Esophagus mucosa (tissue), 1 donor: ENCODE measurements around the gene TMEM255B. TPM values are rescaled to one million over a fixed set of nuclear protein-coding genes. Genes with fewer than 3 reads are reported as not detected.
"Not testable (repeated sequence)": the region's sequence is repeated elsewhere in the genome, so short reads cannot be mapped to it uniquely, and the experiment has no call there.

Experiments
- ATAC-seq: fragments of 200-7000 bp; cut with Tn5 transposase; one replicate; pipeline ENCODE4 v1.9.1; 2020
- total RNA-seq: library from RNA; stranded (reverse); gene quantifications from one replicate; pipeline ENCODE4 v1.2.4, GENCODE V29; 2023
- donor health status: DM: yes; HTN: yes; CAD: no.

TMEM255B gene
- total RNA-seq, 1 donor from 2014 or later: 1.8 TPM

DNA sequence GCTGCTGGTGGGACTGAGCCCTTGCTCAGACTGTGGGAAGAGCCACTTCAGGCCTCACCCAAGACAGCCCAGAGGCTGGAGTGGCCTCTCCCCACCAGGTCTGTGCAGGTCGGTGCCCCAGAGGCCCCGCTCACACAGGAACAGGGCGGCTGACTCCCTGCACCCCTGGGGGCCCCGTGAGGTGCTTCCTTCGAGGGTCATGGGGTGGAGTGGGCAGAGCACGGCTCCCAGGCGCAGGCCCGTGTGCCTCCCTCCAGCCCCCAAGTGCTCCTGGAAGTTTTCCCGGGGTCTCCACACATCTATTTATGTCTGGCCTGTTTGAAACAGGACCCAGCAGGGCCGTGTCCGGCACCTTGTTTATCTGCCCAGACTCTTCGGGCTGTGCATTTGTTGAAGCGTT is 9.5 kb upstream of the TMEM255B start:
- ATAC-seq: no peak

DNA sequence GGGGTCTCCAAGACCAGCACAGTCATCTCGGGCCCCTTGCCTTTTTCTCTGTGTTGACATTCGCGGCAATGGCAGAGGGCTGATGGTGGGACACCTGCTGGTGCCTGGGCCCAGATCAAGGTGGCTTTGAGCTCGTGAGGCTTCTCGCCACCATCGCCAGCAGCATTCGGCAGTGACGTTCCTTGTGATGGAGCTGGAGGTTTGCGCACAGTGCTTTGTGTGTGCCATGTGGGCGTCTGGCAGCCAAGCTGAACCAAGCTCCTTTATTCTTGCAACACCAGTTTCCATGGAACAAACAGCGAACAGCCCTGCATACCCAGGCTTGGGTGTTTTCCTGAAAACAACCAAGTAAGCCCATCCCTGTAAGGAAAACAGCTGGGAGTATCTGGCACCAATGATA is 9.1 kb upstream of the TMEM255B start:
- no peak for ATAC-seq

DNA sequence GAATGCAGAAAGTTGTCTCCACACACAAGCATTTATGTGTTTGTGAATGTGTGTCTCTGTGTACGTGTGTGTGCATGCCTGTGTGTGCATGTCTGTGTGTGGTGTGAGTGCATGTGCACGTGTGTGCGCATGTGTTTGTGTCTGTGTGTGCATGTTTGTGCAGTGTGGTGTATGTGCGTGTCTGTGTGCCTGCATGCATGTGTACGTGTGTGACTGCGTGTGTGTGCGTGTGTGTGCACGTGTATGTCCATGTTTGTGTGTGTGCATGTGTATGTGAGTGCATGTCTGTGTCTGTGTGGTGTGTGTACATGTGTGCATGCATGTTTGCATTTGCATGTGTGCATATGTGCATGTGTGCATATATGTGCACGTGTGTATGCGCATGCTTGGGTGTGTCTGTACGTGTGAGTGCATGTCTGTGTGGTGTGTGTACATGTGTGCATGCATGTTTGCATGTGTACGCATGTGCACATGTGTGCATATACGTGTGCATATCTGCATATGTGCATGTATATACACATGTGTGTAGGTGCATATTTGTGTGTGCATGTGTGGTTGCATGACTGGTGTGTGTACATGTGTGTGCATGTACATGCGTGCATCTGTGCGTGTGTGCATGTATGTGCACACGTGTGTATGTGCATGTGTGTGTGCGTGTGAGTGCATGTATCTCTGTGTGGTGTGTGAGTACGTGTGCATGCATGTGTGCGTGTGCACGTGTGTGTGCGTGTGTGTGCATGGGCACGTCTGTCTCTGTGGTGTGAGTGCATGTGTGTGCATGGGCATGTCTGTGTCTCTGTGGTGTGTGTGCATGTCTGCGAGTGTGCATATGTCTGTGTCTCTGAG is 8.2 kb upstream of the TMEM255B start:
- ATAC-seq: no peak

DNA sequence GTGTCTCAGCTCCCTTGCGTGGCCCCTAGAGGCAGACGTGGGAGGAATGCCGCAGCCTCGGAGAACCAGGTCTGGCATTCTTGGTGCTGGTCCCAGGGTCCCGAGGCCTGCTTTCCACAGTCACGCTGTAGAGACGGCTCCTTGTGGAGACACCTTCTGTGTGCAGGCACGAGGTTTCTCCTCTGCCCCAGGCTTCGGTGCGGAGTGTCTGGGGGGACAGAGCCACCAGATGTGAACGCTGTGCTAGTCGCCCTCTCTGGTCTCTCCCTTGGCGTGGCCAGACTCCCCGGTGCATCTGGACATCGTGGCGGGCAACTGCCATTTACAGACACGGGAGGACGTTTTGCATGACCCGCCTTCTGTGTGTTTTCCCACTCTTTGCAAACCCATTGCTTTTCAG is 7.5 kb upstream of the TMEM255B start:
- no peak for ATAC-seq

DNA sequence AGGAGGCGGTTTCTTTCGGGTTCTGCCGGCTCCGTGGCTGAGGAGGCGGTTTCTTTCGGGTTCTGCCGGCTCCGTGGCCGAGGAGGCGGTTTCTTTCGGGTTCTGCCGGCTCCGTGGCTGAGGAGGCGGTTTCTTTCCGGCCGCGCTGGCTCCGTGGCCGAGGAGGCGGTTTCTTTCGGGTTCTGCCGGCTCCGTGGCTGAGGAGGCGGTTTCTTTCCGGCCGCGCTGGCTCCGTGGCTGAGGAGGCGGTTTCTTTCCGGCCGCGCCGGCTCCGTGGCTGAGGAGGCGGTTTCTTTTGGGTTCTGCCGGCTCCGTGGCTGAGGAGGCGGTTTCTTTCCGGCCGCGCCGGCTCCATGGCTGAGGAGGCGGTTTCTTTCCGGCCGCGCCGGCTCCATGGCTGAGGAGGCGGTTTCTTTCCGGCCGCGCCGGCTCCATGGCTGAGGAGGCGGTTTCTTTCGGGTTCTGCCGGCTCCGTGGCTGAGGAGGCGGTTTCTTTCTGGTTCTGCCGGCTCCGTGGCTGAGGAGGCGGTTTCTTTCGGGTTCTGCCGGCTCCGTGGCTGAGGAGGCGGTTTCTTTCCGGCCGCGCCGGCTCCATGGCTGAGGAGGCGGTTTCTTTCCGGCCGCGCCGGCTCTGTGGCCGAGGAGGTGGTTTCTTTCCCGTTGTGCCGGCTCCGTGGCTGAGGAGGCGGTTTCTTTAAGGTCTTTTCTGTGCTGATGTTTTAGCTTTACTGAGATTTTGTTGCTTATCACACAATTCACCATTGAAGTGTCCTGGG is 6.6 kb upstream of the TMEM255B start:
- ATAC-seq: not testable (repeated sequence)

DNA sequence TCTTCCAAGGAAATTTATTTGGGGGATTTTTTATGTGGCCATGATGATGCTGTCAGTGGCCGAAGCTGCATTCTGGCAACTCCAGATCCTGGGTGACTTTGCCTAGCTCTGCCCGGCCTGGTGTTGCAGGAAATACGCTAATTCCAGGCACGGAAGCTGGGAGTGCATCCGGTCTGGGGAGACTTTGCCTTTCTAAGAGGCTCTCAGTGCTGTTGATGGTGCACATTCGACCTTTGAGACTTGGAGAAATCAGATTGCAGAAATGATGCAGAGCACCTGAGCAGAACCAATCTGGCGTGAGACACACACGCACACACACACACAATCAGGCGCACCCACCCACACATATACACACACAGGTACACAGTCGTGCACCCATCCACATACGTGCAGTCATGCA is 5.9 kb upstream of the TMEM255B start:
- ATAC-seq: no peak

DNA sequence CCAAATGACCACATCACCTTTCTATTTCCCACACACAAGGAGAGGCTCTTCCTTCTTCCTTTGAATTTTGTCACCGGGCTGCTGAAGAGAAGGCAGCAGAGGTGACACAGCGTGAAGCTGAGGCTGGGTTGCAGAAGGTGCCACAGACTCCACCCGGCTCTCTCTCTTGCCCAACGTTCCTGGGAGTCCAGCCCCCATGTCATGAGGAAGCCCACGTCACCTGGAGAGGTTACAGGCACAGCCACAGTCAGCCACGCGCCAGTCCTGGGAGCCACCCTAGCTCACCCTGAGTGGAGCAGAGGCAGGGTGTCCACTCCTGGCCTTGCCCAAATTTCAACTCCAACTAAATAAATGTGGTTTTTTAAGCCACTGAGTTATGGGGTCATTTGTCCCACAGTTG is 4.8 kb upstream of the TMEM255B start:
- no peak for ATAC-seq

DNA sequence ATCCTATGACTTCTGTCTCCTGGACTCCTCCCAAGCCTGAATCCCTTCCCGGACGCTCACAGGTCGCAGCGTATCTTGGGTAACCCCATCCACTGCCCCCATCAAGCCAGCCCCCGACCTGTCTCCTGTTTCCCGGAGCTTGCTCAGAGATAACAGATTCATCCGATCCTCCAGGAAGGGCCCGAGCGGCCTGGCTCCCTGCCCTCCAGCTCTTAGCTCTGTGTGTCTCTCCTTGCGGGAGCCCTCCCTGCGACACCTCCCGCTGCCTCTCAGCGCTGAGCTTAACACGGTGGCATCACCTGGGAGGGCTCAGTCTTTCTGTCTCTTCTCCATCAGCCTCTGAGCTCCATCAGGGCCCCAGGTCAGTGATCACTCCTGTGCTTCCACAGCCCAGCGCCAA is 4.3 kb upstream of the TMEM255B start:
- no peak for ATAC-seq

DNA sequence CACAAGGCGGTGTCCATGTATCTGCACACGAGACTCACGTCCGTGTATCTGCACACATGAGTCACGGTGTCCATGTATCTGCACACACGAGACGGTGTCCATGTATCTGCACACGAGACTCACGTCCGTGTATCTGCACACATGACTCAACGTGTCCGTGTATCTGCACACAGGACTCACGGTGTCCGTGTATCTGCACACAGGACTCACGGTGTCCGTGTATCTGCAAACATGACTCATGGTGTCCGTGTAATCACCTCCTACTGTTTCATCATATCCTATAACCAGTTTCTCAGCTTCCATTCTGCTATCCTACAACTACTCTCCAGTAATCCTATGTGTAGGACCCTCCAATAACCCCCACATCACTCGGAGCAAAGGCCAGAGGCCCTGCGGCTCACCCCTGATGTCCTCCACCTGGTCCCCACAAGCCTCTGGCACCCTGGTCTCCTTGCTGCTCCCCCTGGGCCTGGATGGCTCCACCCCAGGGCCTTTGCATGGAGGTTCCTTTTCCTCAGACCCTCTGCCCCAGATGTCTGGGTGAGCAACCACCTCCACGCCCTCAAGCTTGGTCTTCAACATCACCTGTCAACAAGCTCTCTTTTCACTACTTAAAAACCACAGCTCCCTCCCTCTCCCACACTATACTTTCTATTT is 2.5 kb upstream of the TMEM255B start:
- ATAC-seq: peak; percentile 38

DNA sequence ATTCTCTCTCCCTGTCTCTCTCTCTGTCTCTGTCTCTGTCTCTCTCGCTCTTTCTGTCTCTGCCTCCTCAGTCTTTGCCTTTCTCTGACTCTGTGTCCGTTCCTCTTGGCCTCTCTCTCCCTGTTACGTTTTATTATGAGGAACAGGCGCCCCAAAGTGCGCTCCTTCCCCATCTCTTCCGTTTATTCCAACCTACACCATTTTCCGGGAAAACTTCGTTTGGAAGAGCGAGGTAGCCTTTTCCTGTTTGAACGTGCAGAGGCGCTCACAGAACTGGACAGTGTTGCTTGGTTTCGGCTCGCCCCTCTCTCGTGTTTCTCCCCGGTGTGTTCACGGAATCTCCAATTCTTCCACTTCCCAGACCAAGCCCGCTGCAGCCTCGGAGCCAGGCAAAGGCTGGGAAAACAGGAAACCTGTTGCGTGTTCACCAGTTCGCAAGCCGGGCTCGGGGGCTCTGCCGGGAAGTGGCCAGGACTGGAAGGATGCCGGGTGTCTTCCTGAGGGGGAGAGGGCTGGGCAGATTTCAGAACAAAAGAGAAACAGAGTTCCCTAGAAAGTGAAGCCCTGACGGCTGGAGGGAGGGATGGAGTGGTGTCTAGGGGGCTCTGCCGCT is 605 bp downstream of the TMEM255B start:
- ATAC-seq: no peak

DNA sequence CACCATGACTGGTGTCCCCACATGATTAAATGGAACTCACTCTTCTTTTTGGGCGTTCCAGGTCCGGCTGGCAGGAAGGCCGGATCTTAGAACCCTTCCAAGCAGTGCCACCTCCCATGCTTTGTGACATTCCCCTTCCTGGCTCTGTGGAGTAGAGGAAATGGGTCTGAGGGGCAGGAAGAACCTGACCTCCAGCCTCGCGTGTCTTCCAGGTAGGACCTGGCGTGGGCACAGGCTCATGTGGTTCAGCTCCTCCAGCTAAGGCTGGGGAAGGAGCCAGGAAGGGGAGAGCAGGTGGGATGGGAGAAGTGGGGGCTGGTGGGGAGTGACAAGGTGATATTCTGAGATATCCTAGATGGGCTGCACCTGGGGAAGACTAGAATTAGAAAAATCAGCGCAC is 2.1 kb downstream of the TMEM255B start:
- ATAC-seq: no peak

DNA sequence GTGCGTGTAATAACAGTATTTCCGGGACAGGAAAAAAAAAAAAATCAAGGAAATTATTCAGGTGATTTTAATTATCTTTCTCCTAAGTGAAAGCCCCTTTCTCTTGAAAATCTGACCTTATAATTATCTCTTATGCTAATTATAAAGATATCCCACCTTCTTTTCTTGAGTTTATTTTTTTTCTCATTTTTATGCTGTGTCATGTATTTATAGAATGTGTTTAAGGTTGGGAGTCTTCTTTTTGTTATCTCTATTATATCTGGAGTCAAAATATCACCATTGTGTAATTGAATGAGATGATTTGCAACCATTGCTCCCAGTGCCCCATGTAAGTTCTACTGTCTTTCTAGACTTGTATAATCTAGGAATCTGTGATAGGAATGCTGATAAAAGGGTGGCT is 3.0 kb downstream of the TMEM255B start:
- no peak for ATAC-seq

DNA sequence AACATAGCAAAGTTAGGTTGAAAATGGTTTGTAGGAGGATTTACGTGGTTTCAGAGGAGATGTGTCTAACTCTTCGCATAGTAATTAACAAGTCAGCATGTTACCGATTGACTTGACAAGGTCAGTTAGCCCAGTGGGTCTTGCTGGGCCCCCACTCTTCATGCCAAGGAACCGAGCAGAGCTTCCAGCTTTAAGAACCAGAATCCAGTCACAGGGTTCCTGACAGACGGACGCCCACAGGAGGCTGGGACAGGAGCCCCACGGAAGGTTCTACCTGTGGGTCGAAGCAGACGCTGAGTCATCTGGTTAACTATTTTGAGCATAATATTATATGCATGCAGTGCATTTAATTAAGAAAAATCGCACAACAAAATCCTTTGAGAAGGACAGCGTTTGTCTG is 3.5 kb downstream of the TMEM255B start:
- ATAC-seq: no peak

DNA sequence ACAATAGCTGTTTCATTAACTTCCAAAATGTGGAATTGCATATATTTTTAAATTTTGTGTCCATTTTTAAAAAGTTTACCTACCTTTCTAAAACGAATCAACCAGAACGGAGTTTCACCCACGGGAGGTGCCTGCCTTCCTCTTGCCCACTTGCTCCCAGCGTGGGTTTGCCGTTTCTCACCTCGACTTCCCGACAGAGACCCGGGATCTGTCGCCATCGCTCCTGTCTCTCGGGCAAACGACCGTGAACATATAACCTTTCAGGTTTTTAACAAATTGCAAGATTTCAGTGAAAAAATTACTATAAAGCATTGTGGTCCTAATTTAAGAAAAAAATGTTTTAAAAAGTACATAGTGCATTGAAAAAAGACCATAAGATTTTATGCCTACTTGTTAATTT is 4.2 kb downstream of the TMEM255B start:
- no peak for ATAC-seq

DNA sequence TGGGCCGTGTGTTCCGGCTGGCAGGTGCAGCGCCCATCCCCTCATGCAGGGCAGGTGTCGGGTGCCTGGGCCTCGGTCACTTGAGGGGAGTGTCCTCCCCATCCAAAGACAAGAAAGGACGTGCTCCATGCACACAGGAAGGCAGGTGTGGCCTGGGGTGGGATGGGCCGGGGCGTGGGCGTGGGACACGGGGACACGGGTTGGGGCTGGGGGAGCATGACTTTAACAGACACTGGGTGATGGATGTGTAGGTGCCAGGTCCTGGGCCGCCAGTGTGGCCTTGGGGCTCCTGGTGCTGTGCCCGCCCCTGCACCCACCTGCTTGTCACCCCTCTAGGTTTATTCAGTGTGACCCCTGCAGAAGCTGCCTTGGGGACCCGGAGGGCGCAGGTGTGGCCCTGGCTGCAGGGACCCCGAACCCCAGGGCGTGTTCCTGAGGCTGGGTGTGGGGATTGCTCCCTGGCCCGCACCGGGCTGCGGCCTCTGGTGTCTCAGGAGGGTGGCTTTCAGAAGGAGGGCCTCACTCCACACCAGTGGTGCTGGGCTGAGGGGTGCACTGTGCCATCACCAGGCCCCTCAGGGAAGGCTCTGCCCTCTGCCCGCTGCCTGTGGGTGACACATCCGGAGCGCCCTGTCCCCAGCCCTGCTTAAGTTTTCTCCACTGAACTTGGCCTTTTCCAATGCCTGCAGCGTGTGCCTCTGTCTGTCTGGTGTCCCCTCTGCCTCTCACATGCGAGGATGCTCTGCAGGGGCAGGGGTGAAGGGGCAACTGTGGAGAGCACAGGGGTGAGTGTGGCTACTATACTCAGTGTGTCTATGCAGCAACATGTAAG is 5.2 kb downstream of the TMEM255B start:
- peak; percentile 11 for ATAC-seq

DNA sequence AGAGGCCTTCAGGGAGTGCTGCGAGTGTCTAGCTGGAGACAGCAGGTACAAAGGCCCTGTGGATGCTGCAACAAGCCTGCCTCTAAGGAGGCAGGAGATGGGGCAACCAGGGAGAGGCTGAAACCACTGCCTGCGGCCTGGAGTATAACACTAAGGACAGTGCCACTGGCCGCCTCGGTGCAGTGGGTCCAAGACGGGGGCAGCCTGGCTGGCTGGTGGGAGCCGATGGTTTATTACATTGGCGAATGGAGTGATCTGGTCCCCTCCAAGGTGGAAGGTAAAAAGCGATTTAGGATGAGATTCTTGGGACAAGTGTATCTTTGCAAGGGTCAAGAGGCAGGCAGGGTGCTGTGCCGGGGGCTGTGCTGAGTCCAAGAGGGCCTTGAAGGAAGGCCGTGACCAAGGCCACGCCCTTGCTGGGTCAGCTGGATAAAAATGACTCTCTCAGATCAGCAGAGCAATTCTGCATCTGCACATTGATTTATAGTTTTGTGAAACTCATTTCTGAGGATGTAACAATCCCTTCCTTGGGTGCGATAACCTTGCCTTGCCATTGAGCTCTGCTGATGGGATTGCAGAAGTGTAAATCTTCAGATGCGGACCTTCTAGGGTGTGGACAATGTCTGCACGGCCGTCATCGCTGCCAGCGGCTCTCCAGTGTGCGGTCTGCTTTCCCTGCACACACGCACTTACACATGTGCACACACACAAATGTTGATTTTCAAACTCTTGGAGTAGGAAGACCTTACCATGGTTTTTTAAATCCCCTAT is 6.0 kb downstream of the TMEM255B start:
- no peak for ATAC-seq

DNA sequence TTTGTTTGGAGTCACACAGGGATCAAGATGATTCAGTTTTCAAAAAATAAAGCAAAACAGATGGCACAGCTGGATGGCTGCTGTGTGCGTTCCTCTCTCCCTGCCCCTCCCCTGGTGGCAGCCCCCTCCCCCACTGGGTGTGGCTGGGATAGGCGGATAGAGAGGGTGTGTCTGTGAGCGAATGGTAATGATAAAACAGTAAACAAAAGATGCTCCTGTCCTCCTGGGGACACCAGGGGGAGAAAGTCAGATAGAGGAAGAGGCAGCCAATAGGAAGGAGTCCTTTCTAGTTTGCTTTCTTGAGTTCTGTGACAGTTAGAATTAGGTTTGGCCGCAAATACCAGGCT is 6.5 kb downstream of the TMEM255B start:
- ATAC-seq: no peak

DNA sequence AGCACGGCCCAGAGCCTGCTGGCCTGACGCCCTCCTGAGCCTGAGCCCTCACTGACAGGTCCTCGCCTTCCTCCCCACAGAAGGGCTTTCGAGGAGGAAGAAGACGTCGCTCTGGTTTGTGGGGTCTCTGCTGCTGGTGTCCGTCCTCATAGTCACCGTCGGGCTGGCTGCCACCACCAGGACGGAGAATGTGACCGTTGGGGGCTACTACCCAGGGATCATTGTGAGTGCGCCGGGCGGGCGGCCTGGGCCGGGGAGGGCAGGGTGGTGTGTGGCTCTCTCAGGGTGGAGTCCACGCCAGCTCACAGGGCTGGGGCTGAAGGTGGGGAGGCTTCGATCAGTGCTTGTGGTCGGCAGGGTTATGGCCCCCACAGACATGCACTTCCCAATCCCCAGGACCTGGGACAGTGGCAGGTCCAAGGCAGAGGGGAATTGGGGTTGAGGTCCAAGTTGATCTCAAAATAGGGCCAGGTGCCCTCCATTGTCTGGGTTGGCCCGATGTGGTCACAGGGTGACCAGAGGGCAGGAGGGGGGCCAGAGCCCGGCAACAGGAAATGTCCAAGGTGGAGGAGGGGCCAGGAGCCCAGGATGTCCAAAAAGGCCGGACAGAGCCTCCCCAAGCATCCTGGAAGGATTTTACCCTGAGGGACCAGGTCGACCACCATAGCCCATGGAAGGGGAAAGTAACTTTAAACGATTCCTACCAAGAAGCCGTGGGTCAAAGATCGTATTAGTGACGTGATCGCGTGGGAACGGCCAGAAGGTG is 7.2 kb downstream of the TMEM255B start:
- no peak for ATAC-seq

DNA sequence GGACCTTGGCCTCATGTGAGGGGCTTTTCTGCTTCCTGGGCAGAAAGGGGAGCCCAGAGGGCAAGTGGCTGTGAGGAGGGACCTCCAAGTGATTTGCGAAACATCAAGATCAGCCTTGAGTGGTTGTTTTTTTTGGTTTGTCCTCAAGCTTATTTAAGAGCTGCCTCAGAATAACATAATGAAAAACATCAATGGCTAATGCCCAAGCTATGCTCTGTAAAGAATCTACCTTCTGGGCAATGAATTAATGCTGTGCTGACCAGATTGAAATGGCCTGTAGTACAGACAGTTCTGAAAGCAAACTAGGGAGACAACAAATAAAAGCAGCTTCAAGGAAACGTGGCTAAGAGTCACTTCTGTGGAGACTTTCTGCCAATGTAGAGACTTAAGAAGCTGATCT is 8.3 kb downstream of the TMEM255B start:
- no peak for ATAC-seq

DNA sequence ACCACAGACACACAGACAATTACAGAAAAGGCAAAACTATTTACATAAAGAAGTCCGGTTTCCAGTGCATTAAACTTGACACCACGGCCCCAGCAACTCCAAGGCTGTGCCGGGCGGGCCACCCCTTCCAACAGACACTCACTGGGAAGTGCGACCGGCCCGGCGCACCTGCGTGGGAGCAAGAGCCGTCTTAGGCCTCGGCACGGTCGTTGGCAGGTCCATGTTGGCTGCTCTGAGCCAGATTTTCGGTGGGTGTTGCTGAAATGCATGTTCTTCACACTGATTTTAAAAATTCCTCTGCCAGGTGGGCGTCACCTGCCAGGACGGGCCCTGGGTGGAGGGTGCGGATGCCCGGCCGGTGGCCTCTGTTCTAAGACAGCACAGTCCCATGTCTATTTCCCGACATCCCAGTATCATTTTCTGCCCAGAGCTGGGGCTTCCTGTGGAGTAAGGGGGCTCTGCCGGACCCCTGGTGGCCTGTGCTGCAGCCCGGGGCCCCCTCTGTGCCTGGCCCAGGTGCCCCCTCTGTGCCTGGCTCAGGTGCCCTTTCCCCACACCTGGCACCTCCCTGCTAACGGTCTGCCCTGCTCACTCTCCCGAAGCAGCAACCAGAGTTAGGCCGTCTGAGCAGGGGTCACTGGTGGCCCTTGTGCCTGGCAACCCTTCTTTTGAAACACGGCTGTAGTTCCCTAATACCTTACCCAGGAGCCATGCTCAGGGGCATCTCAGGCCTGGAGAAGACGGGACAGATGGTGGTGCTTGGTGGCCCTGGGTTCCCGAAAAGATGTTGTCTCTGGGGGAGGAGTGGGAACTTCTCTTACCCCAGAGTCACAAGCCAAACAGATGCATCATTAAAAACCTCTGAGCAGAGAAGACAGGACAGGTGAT is 9.2 kb downstream of the TMEM255B start:
- no peak for ATAC-seq
